Measurements from ENCODE around the gene IL2RA.

- TF ChIP-seq, protein P1, sequence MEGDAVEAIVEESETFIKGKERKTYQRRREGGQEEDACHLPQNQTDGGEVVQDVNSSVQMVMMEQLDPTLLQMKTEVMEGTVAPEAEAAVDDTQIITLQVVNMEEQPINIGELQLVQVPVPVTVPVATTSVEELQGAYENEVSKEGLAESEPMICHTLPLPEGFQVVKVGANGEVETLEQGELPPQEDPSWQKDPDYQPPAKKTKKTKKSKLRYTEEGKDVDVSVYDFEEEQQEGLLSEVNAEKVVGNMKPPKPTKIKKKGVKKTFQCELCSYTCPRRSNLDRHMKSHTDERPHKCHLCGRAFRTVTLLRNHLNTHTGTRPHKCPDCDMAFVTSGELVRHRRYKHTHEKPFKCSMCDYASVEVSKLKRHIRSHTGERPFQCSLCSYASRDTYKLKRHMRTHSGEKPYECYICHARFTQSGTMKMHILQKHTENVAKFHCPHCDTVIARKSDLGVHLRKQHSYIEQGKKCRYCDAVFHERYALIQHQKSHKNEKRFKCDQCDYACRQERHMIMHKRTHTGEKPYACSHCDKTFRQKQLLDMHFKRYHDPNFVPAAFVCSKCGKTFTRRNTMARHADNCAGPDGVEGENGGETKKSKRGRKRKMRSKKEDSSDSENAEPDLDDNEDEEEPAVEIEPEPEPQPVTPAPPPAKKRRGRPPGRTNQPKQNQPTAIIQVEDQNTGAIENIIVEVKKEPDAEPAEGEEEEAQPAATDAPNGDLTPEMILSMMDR (IDR thresholded peaks at IDR 0.05), result no peak
- no peak for TF ChIP-seq POLR2A (IDR thresholded peaks at IDR 0.05)
- no peak for TF ChIP-seq POLR2AphosphoS5 (IDR thresholded peaks at IDR 0.05)
Observed at GRCh38 chr10:6095810-6096570, 33.8 kb upstream of the IL2RA start.

Measured in breast epithelium (tissue), 3 donors.